Endothelial cell of hepatic sinusoid (primary cell): ENCODE data around the gene TMEM161B.
"Not testable (repeated sequence)": the region's sequence is repeated elsewhere in the genome, so short reads cannot be mapped to it uniquely, and the experiment has no call there.

Experiments used
- in situ Hi-C: cut with HindIII; loops from 2 replicates; pipeline ENCODE4 v1.10.0; 2017; ENCODE audit warnings: low sequenced_read_pairs

Gene TMEM161B

GRCh38 chr5:88268385-88269184, at the start of gene TMEM161B:
Gene TMEM161B, minus strand, starts transcription at chr5:88268845. Its CDS starts 122 bp downstream, at chr5:88268723.
- in situ Hi-C loops, result no loop called here

GRCh38 chr5:88304356-88304755, 35.7 kb upstream of the TMEM161B start:
- in situ Hi-C loops, result no loop called here

GRCh38 chr5:88298425-88298824, 29.8 kb upstream of the TMEM161B start:
- in situ Hi-C loops, result loop anchor here (25.0 kb wide), 1 partner anchor 389 kb away; no protein-coding TSS in a partner anchor

DNA sequence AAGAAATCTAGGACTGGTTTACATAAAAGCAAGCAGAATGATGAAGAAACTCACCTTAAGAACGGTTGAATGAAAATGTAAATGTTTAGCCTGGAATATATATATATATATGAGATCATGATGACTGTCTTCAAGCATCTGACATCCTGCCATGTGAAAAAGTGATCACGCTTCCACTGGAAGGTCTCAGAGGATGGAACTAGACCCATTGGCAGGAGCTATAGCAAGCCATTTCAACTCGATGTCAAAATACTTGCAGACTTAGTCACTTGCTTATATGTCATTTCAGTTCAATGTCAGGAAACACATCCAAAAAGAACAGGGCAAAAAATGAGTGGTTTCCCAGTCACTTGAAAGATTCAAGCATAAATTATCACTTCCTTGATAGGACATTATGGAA, 22.2 kb upstream of the TMEM161B start:
- in situ Hi-C loops, result loop anchor here (25.0 kb wide), 1 partner anchor 396 kb away; no protein-coding TSS in a partner anchor

- in situ Hi-C loops, result loop anchor here (25.0 kb wide), 1 partner anchor 399 kb away; no protein-coding TSS in a partner anchor
Observed at GRCh38 chr5:88288528-88289197, 20.0 kb upstream of the TMEM161B start.

DNA sequence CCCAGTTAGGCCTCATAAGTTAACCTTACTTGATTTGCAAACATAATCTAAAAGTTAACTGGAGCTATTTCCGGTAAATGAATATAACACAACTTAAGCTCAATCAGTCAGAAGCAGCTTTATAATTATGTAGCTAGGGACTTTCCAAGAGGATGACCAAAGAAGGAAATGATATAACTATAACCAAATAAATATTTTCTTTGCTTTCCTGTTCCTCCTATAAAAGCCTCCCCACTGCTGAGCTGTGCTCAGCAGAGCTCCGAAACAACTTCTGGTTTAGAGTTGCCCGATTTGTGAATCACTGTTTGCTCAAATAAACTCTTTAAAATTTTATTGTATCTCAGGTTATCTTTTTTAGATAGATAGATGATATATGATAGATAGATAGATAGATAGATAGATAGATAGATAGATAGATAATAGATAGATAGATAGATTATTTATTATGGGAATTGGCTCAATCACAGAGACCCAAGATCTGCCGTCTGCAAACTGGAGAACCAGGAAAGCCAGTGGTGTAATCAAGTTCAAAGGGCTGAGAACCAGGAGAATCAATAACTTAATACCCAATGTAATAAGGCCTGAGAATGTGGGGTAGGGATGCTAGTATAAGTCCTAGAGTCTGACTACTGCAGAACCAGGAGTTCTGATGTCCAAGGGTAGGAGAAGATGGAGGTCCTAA, 19.3 kb upstream of the TMEM161B start:
- in situ Hi-C loops, result loop anchor here (25.0 kb wide), 1 partner anchor 399 kb away; no protein-coding TSS in a partner anchor

DNA sequence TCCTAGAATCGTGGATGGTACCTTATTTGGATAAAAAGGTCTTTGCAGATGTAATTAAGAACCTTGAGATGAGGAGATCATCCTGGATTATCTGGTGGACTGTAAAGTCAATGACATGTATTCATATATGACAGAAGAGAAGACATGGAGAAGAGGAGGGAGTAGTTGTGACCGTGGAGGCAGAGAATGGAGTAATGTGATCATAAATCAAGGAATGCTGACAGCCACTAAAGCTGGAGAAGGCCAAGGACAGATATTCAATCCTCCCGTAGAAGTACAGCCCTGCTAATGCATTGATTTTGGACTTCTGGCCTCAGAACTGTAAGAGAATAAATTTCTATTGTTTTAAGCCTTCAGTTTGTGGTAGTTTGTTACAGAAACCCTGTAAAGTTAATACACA, 18.7 kb upstream of the TMEM161B start:
- in situ Hi-C loops, result loop anchor here (25.0 kb wide), 1 partner anchor 400 kb away; no protein-coding TSS in a partner anchor

DNA sequence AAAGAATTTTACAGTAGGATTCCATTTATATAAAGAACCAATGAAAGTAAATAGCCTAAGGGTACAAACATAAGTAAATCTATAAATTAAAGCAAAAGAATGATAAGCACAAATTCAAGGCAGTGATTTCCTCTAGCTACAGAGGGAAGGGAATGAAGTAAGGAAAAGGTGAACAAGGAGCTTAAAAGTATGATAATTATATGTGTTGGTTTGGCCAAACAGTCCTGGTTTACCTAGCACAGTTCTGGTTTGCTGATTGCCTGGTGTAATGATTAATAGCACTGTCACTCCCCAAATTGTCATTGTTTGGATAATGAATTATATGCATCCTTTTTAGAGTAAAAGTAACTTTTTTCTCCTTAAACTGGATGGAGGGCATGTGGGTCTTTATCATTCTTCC, 15.0 kb upstream of the TMEM161B start:
- in situ Hi-C loops, result loop anchor here (5.0 to 25.0 kb wide), 2 partner anchors 104 to 404 kb away; no protein-coding TSS in a partner anchor

- in situ Hi-C loops, result loop anchor here (5.0 to 25.0 kb wide), 2 partner anchors 106 to 406 kb away; no protein-coding TSS in a partner anchor
Observed at GRCh38 chr5:88281322-88281721, 12.7 kb upstream of the TMEM161B start.

DNA sequence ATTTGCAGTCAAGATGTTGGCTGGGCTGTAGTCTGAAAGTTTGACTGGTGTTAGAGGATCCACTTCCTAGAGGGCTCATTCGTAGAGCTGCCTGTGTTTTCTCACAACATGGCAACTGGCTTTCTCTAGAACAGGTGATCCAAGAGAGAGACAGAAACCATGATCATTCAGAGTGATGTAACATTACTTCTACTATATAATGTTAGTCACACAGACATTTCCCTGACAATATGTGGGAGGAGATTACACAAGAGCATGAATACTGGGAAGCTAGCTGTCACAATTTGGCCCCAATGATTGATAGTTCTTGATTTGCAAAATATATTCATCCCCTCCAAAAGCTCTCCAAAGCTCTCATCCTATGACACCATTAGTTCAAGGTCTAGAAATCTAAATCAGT, 10.9 kb upstream of the TMEM161B start:
- in situ Hi-C loops, result loop anchor here (25.0 kb wide), 1 partner anchor 408 kb away; no protein-coding TSS in a partner anchor

GRCh38 chr5:88276378-88276777, 7.7 kb upstream of the TMEM161B start:
- in situ Hi-C loops, result loop anchor here (25.0 kb wide), 1 partner anchor 411 kb away; no protein-coding TSS in a partner anchor

DNA sequence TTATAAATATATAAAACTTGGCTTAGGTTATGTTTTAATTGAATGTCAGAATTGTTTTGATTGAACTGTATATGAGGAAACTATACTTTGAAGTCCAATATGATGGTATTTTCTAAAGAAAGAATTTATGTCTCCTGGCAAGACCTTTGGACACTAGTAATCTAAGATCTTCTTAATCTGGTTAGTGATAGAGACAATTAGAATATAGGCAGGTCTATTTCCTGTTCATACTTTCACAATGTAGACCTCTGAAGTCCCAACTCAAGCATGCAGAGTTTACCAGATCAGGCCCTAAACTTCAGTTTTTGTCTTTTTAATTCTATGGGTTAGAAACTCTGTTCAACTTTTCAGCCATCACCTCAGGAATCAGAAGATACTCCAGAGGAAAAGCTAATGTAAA, 6.9 kb upstream of the TMEM161B start:
- in situ Hi-C loops, result loop anchor here (25.0 kb wide), 1 partner anchor 412 kb away; no protein-coding TSS in a partner anchor

- in situ Hi-C loops, result no loop called here
Observed at GRCh38 chr5:88269222-88269771, 652 bp upstream of the TMEM161B start.

GRCh38 chr5:88264565-88264964, 4.1 kb downstream of the TMEM161B start:
- in situ Hi-C loops, result not testable (repeated sequence)

DNA sequence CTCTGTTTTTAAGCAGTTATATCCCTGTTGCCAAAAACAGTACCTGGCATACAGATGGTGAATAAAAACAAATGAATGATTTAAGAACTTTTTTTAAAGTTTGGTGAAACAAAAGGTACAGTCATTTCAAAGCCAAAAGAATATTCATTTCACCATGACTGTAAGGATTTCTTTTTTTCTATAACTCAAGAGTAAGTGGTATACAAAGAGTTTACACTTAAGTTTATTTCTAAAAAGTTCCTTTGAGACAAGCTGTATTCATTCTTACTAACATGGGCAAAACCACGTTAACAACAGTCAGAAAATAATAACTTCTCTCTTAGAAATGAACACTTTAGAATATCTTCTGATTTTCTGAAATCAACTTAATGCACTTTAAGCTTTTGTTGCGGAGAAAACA, 5.3 kb downstream of the TMEM161B start:
- in situ Hi-C loops, result no loop called here

DNA sequence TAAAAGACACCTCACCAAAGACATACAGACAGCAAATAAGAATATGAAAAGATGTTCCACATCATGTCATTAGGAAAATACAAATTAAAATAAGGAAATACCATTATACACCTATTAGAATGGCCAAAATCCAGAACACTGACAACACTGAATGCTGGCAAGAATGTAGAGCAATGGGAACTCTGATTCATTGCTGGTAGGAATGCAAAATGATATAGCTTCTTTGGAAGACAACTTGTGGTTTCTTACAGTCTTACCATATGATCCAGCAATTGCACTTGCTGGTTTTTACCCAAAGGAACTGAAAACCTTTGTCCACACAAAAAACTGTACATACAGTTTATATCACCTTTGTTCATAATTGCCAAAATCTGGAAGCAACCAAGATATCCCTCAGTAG, 6.5 kb downstream of the TMEM161B start:
- in situ Hi-C loops, result no loop called here

- in situ Hi-C loops, result no loop called here
Observed at GRCh38 chr5:88258636-88259035, 10.0 kb downstream of the TMEM161B start.

DNA sequence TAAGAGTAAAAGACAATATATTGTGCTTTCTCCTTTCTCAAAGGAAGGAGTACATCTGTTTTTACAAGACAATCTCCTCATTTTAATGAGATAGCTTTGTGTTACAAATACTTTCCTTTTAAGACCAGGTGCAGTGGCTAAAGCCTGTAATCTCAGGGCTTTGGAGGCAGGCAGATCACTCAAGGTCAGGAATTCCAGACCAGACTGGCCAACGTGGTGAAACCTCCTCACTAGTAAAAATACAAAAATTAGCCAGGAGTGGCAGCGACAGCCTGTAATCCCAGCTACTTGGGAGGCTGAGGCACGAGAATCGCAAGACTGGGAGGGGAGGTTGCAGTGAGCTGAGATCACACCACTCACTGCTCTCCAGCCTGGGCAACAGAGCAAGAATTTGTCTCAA, 11.8 kb downstream of the TMEM161B start:
- in situ Hi-C loops, result no loop called here

DNA sequence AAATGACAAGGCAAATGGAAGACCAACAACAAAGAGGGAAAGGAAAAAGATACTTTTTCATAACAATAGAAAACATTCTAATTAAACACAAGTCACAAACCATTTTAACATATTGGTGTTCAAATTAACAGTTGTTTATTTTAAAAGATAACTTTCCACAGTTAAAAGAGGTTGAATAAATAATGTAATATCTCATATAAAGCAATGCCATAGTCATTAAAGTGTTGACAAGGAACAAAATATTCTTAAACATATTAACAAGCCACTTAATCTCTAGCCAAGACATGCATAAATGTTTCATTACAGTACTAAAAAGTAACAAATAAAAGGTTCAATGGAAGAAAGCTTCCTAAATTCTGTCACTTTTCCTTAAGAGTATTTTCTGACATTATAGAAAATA, 12.6 kb downstream of the TMEM161B start:
- in situ Hi-C loops, result no loop called here

DNA sequence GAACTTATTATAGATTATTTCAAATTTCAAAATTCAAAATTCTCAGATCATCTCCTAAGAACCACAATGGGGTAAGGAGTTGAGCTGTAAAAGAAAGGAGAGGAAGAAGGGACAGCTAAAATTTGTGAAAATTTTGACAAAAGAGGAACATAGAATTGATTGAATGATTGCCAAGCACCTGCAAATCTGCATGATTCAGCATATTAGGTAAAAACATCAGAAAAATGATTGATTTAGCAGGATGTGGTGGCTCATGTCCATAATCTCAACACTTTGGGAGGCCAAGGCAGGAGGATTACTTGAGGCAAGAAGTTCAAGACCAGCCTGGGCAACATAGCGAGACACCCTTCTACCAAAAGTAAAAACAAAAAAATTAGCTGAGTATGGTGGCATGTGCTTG, 14.3 kb downstream of the TMEM161B start:
- in situ Hi-C loops, result no loop called here
